H1 (cell line): ENCODE results near the gene SEMA3C. TPM values are rescaled to one million over a fixed set of nuclear protein-coding genes. Genes with fewer than 3 reads are reported as not detected.

Experiments used
- E2F6 ChIP-seq: IDR thresholded peaks from 2 replicates; pipeline ENCODE4 v1.6.1; 2012; ENCODE audit warnings: inconsistent platforms
- FOSL1 ChIP-seq: IDR thresholded peaks from 2 replicates; pipeline ENCODE4 v1.6.1; 2011; ENCODE audit warnings: mild to moderate bottlenecking, low read depth, low read length, moderate library complexity; ENCODE audit not compliant: insufficient read depth
- GABPA ChIP-seq: IDR thresholded peaks from 2 replicates; pipeline ENCODE4 v1.6.1; 2011; ENCODE audit warnings: mild to moderate bottlenecking, low read length, moderate library complexity, borderline replicate concordance; ENCODE audit not compliant: insufficient read depth
- HDAC6 ChIP-seq: IDR thresholded peaks from one replicate; pipeline ENCODE4 v1.7.1; 2012; ENCODE audit warnings: low read depth, mild to moderate bottlenecking, inconsistent platforms, low read length, moderate library complexity
- PHF8 ChIP-seq: fragments of 200-600 bp; sonication (generic); conservative IDR thresholded peaks from 2 replicates; pipeline ENCODE4 v1.7.1; 2012; ENCODE audit warnings: low read depth, mild to moderate bottlenecking, inconsistent platforms, low read length, moderate library complexity
- POLR2A ChIP-seq, 2 experiments: IDR thresholded peaks; 1 replicate in 1 of 2; 2 replicates in 1 of 2; pipeline ENCODE4 v1.6.1; 2011; ENCODE audit warnings: low read depth in 2 of 2, low read length in 2 of 2, mild to moderate bottlenecking in 2 of 2; ENCODE audit errors: control extremely low read depth in 1 of 2
- RAD21 ChIP-seq, 2 experiments: IDR thresholded peaks in 1 of 2; conservative IDR thresholded peaks in 1 of 2; 2 replicates each; pipeline ENCODE4 v1.6.1; 2011; ENCODE audit warnings: low read depth in 2 of 2, low read length in 2 of 2, improper control_type of control experiment in 1 of 2, inconsistent platforms in 1 of 2, mild to moderate bottlenecking in 1 of 2, moderate library complexity in 1 of 2
- polyA plus RNA-seq, 7 experiments: library from polyadenylated mRNA; depleted of rRNA in 3 of 7; stranded (reverse) in 5 of 7; unstranded in 2 of 7; fragments of >200 nt in 5 of 7; fragments of 200-250 nt in 2 of 7; gene quantifications; 1 replicate in 5 of 7; 2 replicates in 1 of 7; 4 replicates in 1 of 7; pipeline versions ENCODE4 v1.2.1 to v1.2.3, GENCODE V29; 2011 to 2013; ENCODE audit warnings: missing spikeins in 2 of 7, mixed read lengths in 2 of 7
- total RNA-seq: library from RNA; stranded (reverse); fragmentation: NEBNext Ultra II Directional; extraction: Animal tissue kit (Norgen Biotek cat#: 25700); gene quantifications from 2 replicates; pipeline ENCODE4 v1.2.1, GENCODE V29; 2021
- TF ChIP-seq, protein P1 (sequence below): IDR thresholded peaks from 2 replicates; pipeline ENCODE4 v1.6.1; 2012; ENCODE audit warnings: low read length, inconsistent platforms

The SEMA3C gene
- total and polyA plus RNA-seq, 2 of the 8 experiments (the other 6 are each of a cell fraction or from before 2014, with no cell fraction given) = 0.15 to 1.4 TPM

- TF ChIP-seq PHF8 = no peak
- no peak for TF ChIP-seq GABPA
- no peak for TF ChIP-seq FOSL1
- TF ChIP-seq POLR2A (IDR thresholded peaks at IDR 0.05; ENCODE audit: control extremely low read depth in 1 of 2, low read depth in 2 of 2, low read length in 2 of 2) = no peak
- no peak for TF ChIP-seq HDAC6
- no peak for TF ChIP-seq E2F6
- TF ChIP-seq, protein P1, sequence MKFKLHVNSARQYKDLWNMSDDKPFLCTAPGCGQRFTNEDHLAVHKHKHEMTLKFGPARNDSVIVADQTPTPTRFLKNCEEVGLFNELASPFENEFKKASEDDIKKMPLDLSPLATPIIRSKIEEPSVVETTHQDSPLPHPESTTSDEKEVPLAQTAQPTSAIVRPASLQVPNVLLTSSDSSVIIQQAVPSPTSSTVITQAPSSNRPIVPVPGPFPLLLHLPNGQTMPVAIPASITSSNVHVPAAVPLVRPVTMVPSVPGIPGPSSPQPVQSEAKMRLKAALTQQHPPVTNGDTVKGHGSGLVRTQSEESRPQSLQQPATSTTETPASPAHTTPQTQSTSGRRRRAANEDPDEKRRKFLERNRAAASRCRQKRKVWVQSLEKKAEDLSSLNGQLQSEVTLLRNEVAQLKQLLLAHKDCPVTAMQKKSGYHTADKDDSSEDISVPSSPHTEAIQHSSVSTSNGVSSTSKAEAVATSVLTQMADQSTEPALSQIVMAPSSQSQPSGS = no peak
- TF ChIP-seq RAD21 (IDR thresholded peaks at IDR 0.05 in 1 of 2, conservative IDR thresholded peaks at IDR 0.05 in 1 of 2; ENCODE audit: low read depth in 2 of 2, low read length in 2 of 2) = no peak
- TF ChIP-seq, all 59 proteins: peak for 0
Observed at GRCh38 chr7:80749270-80749669, 169.6 kb downstream of the SEMA3C start (continued).
